Effector CD8-positive, alpha-beta T cell (primary cell): Measurements from ENCODE around the gene FLNB.

Source experiments
- DNase-seq: peaks from one replicate; lab custom pipeline; 2025; lab: John Stamatoyannopoulos, UW

FLNB gene

DNA sequence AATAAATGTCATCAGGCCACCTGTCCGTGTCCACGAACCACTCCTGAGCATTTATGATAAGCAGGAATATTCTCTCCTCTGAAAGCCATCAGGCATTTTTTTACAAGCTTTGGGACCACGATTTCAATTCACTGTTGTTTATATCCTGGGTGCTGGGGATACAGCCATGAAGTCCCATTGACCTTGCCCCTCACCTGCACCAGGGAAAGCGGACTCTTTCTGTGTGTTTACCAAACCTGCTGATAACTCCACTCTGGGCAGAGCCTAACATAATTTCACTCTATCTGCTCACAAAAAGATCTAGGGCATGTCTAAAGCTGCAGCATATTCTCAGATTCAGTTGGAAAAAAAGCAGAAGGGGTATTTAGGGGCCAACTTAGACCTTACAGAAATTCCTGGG lies 197.8 kb downstream of the FLNB start:
- DNase-seq: no peak

DNA sequence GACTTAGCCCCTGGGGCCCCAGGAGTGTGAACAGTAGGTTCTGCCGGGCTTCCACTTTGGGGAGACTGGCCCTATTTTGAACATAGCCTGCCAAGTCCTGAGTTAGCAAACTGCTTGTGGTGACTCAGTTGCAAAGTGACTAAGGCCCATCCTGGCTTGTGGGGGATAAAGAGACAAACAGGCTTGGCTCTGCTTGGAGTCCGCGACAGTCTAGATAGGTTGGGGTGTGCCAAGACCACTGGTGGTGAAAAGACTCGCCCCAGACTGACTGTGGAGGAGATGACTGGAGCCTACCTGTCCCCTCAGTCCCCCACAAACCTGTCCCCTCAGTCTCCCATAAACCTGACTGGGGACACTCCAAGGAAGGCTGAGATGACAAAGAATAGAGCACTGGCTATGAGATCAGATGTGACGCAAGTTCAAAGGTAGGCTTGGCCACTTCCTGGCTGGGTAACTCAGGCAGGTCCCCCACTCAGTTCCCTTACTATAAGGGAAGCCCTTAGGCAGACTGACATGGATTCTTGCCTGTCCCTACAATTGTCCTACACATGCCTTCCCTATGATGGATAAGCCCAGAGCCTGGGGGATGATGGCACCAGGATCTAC lies 198.3 kb downstream of the FLNB start:
- no peak for DNase-seq

DNA sequence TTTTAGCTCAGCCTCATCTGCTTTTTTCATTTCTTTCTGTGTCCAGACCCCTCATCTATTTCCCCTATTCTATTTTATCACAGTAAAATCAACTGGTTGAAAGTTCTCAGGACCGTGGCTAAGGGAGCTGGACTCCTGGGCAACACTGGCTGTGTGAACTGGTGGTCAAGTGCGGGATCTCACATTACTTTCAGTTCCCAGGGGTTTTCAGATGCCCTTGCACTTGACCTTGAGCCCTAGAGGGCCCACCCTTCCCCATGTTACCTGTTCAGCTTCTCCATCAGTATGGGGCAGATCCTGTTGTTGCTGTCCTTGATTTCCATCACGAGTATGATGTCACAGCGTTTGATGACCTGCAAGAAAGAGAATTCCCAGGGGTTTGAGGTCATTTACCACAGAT lies 199.7 kb downstream of the FLNB start:
- DNase-seq: no peak

DNA sequence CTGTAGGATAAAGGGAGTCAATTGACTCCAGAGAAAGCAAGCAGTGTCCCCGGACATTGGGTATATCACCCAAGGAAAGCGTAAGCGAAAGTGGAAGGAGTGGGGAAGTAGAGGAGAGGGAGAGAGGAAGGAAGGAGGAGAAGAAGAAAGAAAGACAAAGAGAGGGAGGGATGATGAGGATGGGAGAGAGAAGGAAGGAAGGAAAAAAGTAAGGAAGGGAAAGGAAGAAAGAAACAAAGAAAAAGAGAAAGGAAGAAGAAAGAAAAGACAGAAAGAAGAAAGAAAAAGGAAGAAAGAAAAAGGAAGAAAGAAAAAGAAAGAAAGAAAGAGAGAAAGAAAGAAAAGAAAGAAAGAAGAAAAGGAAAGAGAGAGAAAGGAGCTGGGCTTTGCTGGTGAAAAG lies 201.7 kb downstream of the FLNB start:
- DNase-seq: no peak

DNA sequence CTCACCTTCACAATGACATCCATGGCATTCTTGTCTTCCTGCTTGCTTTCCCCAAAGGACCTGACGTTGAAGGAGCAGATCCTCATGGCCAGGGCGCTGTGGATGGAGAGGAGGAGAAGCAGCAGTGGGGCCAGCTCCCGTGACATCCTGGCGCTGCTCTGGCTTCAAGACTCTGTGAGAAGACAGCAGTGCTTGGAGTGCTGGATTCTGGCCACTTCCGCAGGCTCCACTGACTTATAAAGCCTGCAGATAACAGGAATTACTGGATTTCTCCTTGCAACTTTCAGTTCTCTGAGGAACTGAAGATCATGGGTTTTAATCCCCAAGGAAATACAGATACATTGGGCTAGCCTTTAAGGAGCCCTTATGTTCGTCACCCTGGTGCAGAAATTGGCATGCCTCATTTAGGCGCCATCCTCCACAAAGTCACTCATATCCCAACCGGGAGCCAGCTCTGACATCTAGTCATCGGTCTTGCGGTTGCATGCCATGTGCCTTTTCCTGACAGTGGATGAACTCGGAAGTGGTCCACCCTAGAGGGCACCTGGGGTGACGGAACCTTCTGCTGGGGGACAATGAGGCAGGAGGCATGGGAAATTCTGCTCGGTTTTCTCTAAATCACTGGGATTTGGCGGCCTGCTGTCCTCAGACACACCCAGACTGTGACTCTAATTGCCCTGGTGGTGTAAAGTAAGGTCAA lies 202.7 kb downstream of the FLNB start, which contains the start of gene DNASE1L3:
DNASE1L3 (minus strand) TSS at position 212 of the 700 bp plus-strand sequence; CDS start at position 146, 66 bp downstream.
- no peak for DNase-seq

DNA sequence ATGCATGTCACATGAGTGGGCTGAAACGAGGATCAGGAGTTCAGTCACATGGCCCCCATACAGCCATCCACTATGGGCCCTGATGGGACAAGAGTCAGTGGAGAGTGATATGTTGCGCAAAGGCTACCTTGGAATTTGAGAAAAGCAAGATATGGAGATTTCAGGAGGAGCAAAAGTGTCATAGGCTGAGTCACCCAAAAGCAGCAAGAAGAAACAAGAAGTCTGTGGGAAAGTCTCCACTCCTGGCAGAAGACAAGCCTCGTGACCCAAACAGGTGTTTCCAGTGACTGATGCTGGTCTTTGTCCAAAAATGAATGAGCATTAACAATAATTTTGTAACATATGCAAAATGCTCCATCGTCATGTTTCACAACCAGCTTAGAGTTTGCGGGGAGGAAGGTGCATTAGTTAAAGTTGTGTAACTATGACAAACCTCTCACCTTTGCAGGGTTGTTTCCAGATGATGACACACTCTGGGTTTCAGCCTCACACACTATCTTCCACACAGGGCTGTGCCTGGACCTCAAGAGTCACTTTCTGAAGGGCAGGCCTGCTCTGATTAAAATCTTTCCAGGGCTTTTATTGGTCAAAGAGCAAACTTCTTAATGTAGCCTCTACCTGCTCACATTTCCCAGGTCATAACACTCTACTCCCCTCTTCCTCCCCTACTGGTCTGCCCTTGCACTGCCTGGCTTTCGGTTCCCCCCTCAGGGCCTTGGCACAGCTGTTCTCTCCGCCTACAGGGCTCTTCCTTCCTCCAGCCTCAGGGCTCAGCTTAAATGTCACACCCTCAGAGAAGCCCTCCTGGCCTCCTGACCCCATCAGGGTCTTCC lies 206.5 kb downstream of the FLNB start:
- DNase-seq: no peak

DNA sequence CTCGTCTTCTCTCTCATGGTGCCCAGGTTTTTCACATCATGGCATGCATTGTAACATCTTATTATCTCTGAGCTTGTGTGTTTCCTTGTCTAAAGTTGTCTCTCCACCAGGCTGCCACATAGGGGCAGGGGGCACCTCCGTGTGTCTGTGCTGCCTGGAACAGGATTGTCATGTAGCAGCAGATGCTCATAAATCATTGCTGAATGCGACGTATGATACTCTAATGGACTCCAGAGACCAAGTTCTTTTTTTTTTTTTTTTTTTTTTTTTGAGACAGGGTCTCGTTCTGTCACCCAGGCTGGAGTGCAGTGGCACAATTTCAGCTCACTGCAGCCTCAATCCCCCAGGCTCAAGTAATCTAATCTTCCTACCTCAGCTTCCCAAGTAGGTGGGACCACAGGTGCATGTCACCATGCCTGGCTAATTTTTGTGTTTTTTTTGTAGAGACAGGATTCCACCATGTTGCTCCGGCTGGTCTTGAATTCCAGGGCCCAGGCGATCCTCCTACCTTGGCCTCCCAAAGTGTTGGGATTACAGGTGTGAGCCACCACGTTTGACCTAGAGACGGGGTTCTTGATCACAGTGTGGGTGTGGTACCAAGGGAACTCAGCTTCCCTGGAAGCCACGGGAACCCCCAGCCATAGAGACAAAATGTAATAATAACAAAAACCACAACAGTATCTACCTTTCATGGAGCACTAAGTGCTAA lies 207.2 kb downstream of the FLNB start:
- DNase-seq: no peak

DNA sequence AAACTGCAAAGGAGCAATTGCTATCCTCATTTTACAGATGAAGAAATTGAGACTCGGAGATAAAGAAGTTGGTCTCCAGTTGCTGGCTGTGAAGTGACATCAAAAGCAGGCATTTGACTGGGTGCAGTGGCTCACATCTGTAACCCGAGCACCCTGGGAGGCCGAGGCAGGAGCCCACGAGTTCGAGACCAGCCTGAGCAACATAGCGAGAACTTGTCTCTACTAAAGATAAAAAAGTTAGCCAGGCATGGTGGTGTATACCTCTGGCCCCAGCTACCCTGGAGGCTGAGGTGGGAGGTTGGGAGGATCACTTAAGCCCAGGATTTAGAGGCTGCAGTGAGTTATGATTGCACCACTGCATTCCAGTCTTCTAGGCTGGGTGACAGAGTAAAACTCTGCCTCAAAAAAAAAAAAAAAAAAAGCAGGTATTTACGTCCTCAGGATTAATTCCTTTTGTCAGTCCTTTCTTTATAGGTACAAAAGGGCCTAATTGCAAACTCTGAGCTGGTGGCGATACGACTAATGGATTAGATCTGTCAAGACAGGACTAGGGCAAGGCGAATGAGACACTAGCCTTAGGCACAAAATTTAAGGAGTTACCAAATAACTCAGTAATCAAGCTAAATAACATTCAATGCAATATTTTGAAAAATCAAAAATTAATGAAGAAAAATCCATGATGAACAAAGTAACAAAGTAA lies 208.4 kb downstream of the FLNB start:
- no peak for DNase-seq

DNA sequence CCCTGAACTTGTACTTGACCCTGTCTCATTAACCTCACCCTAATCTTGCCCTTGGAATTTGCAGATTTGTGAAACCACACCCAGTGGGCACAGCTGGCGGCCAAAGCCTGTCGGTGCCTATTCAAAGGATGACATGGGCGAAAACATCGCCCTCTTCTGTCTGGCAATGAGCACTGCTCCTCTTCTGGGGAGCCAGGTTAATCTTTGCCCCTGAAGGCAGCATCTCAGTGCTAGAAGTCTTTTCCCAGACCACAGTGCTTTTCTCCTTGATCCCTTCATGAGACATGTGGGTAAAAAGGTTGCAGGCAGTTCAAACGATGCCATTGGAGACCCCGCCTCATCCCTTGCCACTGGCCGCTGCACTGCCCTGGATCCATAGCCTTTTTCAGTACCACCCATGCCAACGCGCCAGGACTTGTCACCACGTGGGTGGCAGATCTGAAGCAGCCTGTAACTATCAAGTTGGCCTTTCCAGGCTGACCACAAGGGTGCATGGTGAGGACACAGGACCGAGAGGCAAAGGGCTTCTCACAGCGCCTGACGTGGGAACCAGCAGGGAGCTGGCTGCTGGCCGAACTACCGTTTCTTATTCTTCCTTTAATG lies 209.1 kb downstream of the FLNB start:
- peak; percentile 37 for DNase-seq

DNA sequence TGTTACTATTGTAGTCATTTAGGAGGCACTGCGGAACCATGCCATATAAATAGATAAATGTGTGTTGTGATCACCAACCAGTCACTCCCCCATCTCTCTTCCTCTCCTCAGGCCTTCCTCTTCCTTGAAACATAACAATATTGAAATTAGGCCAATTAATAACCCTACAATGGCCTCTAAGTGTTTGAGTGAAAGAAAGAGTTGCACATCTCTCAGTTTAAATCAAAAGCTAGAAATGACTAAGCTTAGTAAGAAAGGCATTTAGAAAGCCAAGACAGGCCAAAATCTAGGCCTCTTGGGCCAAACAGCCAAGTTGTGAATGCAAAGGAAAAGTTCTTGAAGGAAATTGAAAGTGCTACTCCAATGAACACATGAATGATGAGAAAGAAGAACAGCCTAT lies 210.7 kb downstream of the FLNB start:
- no peak for DNase-seq
